BLaER1 (cell line): Measurements from ENCODE around the gene ERAS.

ENCODE experiments used
- H3K27ac ChIP-seq: shearing (Covaris generic); formaldehyde crosslinking; 2 replicates; pipeline ENCODE4 v1.8.1; 2022
- H3K27me3 ChIP-seq: shearing (Covaris generic); formaldehyde crosslinking; 2 replicates; pipeline ENCODE4 v1.8.1; 2022
- H3K36me3 ChIP-seq: shearing (Covaris generic); formaldehyde crosslinking; 2 replicates; pipeline ENCODE4 v1.8.1; 2022
- H3K4me1 ChIP-seq: shearing (Covaris generic); formaldehyde crosslinking; 2 replicates; pipeline ENCODE4 v1.8.1; 2022
- H3K4me2 ChIP-seq: shearing (Covaris generic); formaldehyde crosslinking; 2 replicates; pipeline ENCODE4 v1.8.1; 2022
- H3K4me3 ChIP-seq: shearing (Covaris generic); formaldehyde crosslinking; 2 replicates; pipeline ENCODE4 v1.8.1; 2022
- H3K9ac ChIP-seq: shearing (Covaris generic); formaldehyde crosslinking; 2 replicates; pipeline ENCODE4 v1.8.1; 2022
- H3K9me3 ChIP-seq: shearing (Covaris generic); formaldehyde crosslinking; 2 replicates; pipeline ENCODE4 v1.8.1; 2022
- H4K20me1 ChIP-seq: shearing (Covaris generic); formaldehyde crosslinking; 2 replicates; pipeline ENCODE4 v1.8.1; 2022
- Cebpa-rat ChIP-seq: shearing (Covaris generic); IDR thresholded peaks from 2 replicates; pipeline ENCODE4 v1.8.1; 2022

ERAS gene

DNA sequence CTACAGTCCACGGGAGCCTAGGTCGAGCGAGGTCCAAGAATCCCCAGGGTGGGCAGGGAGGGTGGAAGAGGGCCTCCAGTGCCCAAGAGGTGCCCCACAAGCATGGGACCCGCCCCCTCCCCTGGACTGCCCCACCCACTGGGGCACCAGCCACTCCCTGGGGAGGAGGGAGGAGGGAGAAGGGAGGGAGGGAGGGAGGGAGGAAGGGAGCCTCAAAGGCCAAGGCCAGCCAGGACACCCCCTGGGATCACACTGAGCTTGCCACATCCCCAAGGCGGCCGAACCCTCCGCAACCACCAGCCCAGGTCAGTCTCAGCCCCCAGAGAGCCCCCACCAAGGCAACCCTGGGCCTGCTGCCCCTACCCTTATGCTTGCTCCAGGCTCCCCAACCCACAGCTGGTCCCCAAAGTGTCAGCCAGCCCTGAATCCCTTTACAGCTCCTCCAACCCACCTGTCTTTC lies 39.9 kb upstream of the ERAS start, which contains the start of gene GATA1:
GATA1 (plus strand) TSS at position 250 of the 460 bp plus-strand sequence. CDS start 4,520 bp downstream, outside the sequence.
- Histone ChIP-seq H3K36me3 (no peaks in the 10 kb centered on the region), H3K4me2 (no peak within 1 kb of the TSS), H3K4me1 (no peaks in the 10 kb centered on the region), H3K9me3 (no peaks in the 10 kb centered on the region), H3K4me3 (no peak within 1 kb of the TSS), H3K27me3 (peaks cover 46% of the 10 kb centered on the region; the same call in 1 of the 2 replicates), H3K9ac (no peak within 1 kb of the TSS), H4K20me1 (no peaks in the 10 kb centered on the region; the same call in 1 of the 2 replicates), H3K27ac (no peak within 1 kb of the TSS)
- no peak for TF ChIP-seq Cebpa-rat

DNA sequence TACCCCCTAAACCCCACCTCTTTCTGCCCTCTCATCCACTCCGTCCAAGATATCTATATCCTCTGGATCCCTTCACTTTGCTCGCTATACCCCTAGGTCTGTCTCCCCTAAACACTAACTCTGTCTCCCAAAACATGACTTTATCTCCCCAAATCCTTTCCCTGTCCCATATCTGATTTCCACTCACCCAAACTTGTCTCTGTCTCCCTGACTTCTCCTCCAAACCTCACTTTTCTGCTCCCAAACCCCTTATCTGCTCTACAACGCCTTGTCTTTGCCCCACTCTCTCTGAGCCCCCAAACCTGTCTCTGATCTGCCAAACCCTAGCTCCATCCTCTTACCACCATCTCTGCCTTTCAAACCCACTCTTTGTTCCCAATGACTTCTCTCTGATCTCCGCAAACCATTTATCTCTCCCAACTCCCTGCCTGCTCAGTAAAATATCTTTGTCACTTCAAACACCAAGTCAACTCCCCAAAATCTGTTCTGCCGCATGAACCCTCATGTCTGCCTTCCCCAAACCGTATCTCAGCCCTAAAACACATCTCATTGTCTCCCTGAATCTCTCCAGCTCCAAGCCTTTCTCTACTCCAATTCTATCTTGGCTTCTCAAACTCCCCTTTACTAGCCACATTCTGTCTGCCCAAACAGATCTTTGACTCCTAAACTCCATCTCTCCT lies 39.3 kb upstream of the ERAS start:
- Histone ChIP-seq H3K27ac (no peak overlapping the region), H3K4me1 (no peaks in the 10 kb centered on the region), H3K9ac (no peak overlapping the region), H3K9me3 (no peaks in the 10 kb centered on the region), H3K4me2 (no peak overlapping the region), H3K27me3 (peaks cover 49% of the 10 kb centered on the region), H3K4me3 (no peak overlapping the region), H3K36me3 (no peaks in the 10 kb centered on the region), H4K20me1 (no peaks in the 10 kb centered on the region; the same call in 1 of the 2 replicates)
- no peak for TF ChIP-seq Cebpa-rat

DNA sequence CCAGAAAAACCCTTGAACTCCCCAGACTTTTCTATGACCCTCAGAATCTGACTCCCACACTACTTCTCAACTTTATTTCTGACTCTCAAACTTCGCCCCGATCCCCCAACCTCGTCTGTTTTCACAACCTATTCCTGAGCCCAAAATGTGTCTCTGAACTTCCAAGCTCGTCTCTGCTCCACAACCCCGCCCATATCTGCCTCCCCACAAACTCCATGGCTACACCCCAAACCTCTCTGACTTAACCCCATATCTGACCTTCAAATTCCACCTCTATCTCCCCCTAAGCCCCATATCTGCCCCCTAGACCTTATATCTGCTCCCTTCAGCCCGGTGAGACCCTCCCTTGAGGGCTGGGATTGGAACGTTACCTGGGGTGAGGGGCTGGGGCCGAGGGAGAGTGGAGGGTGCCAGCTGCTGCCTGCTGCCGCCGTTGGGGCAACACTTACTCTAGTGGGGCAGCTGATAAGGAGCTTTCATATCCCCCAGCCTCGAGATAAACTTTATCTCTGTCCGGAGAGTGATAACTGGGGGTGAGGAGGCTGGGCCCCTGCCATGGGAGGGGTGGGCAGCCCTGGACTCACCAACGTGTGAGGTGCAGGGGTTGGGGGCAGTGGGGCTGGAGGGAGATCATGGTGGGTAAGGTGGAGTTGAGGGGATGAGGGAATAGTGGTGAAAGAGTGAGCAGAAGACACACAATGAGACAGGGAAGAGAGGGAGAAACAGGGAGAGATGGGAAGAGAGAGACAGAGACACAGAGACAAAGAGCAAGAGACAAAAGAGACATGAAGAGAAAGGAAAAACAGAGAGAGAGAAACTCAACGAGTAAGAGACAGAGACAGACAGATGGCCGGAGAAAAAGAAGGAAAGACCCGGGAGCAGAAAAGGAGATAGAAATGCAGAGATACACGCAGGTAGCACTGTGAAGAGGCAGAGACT lies 38.5 kb upstream of the ERAS start:
- H3K27ac ChIP-seq: no peak overlapping the region
- H3K27me3 ChIP-seq: peaks cover 48% of the 10 kb centered on the region
- no peak overlapping the region for H3K9ac ChIP-seq
- no peaks in the 10 kb centered on the region for H3K4me1 ChIP-seq
- no peaks in the 10 kb centered on the region; the same call in 1 of the 2 replicates for H4K20me1 ChIP-seq
- no peaks in the 10 kb centered on the region for H3K9me3 ChIP-seq
- no peak overlapping the region for H3K4me2 ChIP-seq
- H3K36me3 ChIP-seq: no peaks in the 10 kb centered on the region
- H3K4me3 ChIP-seq: no peak overlapping the region
- no peak for TF ChIP-seq Cebpa-rat

GRCh38 chrX:48789366-48790220 lies 36.7 kb upstream of the ERAS start:
- TF ChIP-seq Cebpa-rat: no peak
- H3K4me3 ChIP-seq: no peak overlapping the region
- H3K4me1 ChIP-seq: no peaks in the 10 kb centered on the region
- H3K27ac ChIP-seq: no peak overlapping the region
- H4K20me1 ChIP-seq: no peaks in the 10 kb centered on the region; the same call in 1 of the 2 replicates
- no peaks in the 10 kb centered on the region for H3K9me3 ChIP-seq
- H3K9ac ChIP-seq: no peak overlapping the region
- no peaks in the 10 kb centered on the region for H3K36me3 ChIP-seq
- no peak overlapping the region for H3K4me2 ChIP-seq
- peaks cover 61% of the 10 kb centered on the region for H3K27me3 ChIP-seq

DNA sequence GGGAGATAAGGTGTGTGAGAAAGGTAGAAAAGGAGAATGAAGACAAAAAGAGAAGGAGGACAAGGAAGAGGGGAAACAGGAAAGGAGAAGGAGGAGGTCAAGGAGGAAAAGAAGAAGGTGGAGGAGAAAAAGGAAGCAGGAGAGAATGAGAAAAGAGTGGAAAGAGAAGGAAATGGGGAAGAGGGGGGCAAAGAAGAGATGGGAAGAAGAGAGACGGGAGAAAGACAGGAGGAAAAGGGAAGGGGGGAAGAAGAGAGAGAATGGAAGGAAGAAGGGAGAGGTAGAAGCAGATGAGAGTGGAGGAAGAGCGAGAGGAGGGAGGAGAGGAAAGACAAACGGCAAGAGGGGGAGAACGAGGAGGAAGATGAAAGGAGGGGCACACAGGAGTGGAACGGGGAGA lies 35.8 kb upstream of the ERAS start:
- Histone ChIP-seq H3K4me1 (no peaks in the 10 kb centered on the region), H3K9ac (no peak overlapping the region), H3K4me2 (no peak overlapping the region), H3K27me3 (peaks cover 70% of the 10 kb centered on the region), H3K27ac (no peak overlapping the region), H3K9me3 (no peaks in the 10 kb centered on the region), H4K20me1 (no peaks in the 10 kb centered on the region; the same call in 1 of the 2 replicates), H3K36me3 (no peaks in the 10 kb centered on the region), H3K4me3 (no peak overlapping the region)
- no peak for TF ChIP-seq Cebpa-rat

GRCh38 chrX:48791063-48791820 lies 35.1 kb upstream of the ERAS start:
- H3K4me2 ChIP-seq: no peak overlapping the region
- H3K4me3 ChIP-seq: no peak overlapping the region
- no peaks in the 10 kb centered on the region for H3K4me1 ChIP-seq
- no peaks in the 10 kb centered on the region for H3K36me3 ChIP-seq
- H3K27me3 ChIP-seq: peaks cover 77% of the 10 kb centered on the region
- TF ChIP-seq Cebpa-rat: no peak
- H4K20me1 ChIP-seq: no peaks in the 10 kb centered on the region; the same call in 1 of the 2 replicates
- H3K9me3 ChIP-seq: no peaks in the 10 kb centered on the region
- H3K27ac ChIP-seq: no peak overlapping the region
- H3K9ac ChIP-seq: no peak overlapping the region

DNA sequence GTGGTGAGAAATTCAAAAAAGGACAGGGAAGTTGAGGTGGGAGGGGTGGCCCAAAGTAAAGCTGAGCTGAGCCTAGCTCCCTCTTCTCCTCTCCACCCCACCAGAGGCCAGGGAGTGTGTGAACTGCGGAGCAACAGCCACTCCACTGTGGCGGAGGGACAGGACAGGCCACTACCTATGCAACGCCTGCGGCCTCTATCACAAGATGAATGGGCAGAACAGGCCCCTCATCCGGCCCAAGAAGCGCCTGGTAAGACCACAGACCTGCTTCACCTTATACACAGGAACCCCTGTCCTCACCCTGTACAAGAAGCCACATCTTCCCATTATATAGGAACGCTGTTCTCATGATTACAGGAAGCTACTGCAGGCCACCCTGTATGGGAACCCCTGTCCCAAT lies 34.1 kb upstream of the ERAS start:
- H3K9ac ChIP-seq: no peak overlapping the region
- no peak overlapping the region for H3K4me3 ChIP-seq
- H3K36me3 ChIP-seq: no peaks in the 10 kb centered on the region
- H3K27ac ChIP-seq: no peak overlapping the region
- H3K4me2 ChIP-seq: no peak overlapping the region
- peaks cover 79% of the 10 kb centered on the region for H3K27me3 ChIP-seq
- no peak for TF ChIP-seq Cebpa-rat
- H4K20me1 ChIP-seq: no peaks in the 10 kb centered on the region; the same call in 1 of the 2 replicates
- H3K4me1 ChIP-seq: no peaks in the 10 kb centered on the region
- H3K9me3 ChIP-seq: no peaks in the 10 kb centered on the region

GRCh38 chrX:48793935-48794334 lies 32.4 kb upstream of the ERAS start:
- no peak for TF ChIP-seq Cebpa-rat
- Histone ChIP-seq H3K4me3 (no peak overlapping the region), H4K20me1 (no peaks in the 10 kb centered on the region; the same call in 1 of the 2 replicates), H3K36me3 (no peaks in the 10 kb centered on the region), H3K4me2 (no peak overlapping the region), H3K9ac (no peak overlapping the region), H3K27me3 (peaks cover 86% of the 10 kb centered on the region), H3K27ac (no peak overlapping the region), H3K9me3 (no peaks in the 10 kb centered on the region), H3K4me1 (no peaks in the 10 kb centered on the region)
